ENCODE measurements around the gene HNRNPL. TPM values are rescaled to one million over a fixed set of nuclear protein-coding genes. Genes with fewer than 3 reads are reported as not detected.

HNRNPL gene
- total RNA-seq, 1 experiment from 2014 or later: 642 TPM

DNA sequence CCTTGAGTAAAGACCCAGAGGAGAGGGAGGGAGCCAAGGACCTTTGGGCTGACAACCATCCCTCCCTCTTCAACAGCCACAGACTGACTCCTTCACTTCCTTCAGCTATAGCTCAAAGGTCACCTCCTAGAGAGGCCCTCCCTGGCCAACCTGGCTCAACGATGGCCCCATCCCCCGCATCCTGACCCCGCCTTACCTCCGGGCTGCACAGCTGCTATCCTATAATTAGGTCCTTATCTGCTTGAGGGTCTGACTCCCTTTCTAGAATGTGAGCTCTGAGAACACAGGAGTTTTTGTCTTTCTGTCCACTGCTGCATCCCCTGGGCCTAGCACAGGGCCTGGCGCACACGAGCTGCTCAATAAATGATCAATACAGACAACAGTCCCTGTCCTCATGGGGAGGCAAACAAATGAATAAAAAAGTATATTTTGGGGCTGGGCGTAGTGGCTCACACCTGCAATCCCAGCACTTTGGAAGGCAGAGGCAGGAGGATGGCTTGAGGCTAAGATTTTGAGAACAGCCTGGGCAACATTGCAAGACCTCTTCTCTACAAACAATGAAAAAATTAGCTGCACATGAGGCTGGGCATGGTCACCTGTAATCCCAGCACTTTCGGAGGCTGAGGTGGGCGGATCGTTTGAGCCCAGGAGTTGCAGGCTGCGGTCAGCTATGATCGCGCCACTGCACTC is 30.4 kb downstream of the HNRNPL start:
- intact Hi-C loops (cut with micrococcal nuclease; ENCODE audit: unreplicated experiment): no loop called here
- TF ChIP-seq, protein P1, sequence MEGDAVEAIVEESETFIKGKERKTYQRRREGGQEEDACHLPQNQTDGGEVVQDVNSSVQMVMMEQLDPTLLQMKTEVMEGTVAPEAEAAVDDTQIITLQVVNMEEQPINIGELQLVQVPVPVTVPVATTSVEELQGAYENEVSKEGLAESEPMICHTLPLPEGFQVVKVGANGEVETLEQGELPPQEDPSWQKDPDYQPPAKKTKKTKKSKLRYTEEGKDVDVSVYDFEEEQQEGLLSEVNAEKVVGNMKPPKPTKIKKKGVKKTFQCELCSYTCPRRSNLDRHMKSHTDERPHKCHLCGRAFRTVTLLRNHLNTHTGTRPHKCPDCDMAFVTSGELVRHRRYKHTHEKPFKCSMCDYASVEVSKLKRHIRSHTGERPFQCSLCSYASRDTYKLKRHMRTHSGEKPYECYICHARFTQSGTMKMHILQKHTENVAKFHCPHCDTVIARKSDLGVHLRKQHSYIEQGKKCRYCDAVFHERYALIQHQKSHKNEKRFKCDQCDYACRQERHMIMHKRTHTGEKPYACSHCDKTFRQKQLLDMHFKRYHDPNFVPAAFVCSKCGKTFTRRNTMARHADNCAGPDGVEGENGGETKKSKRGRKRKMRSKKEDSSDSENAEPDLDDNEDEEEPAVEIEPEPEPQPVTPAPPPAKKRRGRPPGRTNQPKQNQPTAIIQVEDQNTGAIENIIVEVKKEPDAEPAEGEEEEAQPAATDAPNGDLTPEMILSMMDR (conservative IDR thresholded peaks at IDR 0.05; ENCODE audit: low read depth, low read length): no peak
- no peak for TF ChIP-seq EZH2 (IDR thresholded peaks at IDR 0.05; ENCODE audit: borderline replicate concordance, low read depth, low read length, poor library complexity, severe bottlenecking)
- ChIA-PET POLR2A (ENCODE audit: low non-redundant PET) (interaction anchor here (0.6 kb wide), 1 partner anchor 431 kb away, joined by 3 read pairs; the partner anchor contains the start of gene GGN), CTCF (no interaction called here)
- Histone ChIP-seq H3K27me3 (replicated peaks; ENCODE audit: insufficient read depth, low read depth, low read length, poor library complexity) (no peaks in the 10 kb centered on the region), H3K4me3 (ENCODE audit: low read depth, low read length, poor library complexity, severe bottlenecking) (no peak overlapping the region), H3K9me3 (ENCODE audit: low read depth, low read length, poor library complexity, severe bottlenecking) (no peaks in the 10 kb centered on the region), H3K36me3 (ENCODE audit: insufficient read depth, low read length, poor library complexity, severe bottlenecking) (peaks cover 6% of the 10 kb centered on the region), H3K27ac (ENCODE audit: low read depth, low read length, poor library complexity, severe bottlenecking) (no peak overlapping the region), H3K4me1 (ENCODE audit: insufficient read depth, low read length, poor library complexity, severe bottlenecking) (no peaks in the 10 kb centered on the region)
- DNase-seq (ENCODE audit: low spot score): no peak
- no TSS peak for BruUV-seq (replicated peaks)

DNA sequence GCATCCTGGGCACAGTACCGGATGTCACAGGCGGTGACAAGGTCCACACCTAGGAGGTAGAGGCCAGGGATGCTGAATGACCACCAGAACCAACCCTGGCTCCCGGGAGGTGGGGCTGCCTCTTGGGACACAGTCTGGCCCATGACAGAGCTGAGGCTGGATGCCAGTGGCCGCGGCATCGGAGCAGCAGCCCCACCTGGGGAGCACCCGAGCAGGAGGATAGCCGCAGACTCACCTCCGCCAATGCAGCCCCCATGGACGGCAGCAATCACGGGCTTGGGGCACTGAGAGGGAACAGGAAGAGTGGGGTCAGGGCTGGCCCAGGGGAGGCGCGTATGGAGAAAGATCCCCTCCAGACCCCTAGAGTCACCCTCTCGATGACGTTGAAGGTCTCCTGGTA is 32.7 kb downstream of the HNRNPL start:
- no peak for TF ChIP-seq EZH2 (IDR thresholded peaks at IDR 0.05; ENCODE audit: borderline replicate concordance, low read depth, low read length, poor library complexity, severe bottlenecking)
- TF ChIP-seq, protein P1 (conservative IDR thresholded peaks at IDR 0.05; ENCODE audit: low read depth, low read length): no peak
- Histone ChIP-seq H3K27me3 (replicated peaks; ENCODE audit: insufficient read depth, low read depth, low read length, poor library complexity) (no peaks in the 10 kb centered on the region), H3K4me3 (ENCODE audit: low read depth, low read length, poor library complexity, severe bottlenecking) (no peak overlapping the region), H3K4me1 (ENCODE audit: insufficient read depth, low read length, poor library complexity, severe bottlenecking) (no peaks in the 10 kb centered on the region), H3K27ac (ENCODE audit: low read depth, low read length, poor library complexity, severe bottlenecking) (no peak overlapping the region), H3K36me3 (ENCODE audit: insufficient read depth, low read length, poor library complexity, severe bottlenecking) (peaks cover 6% of the 10 kb centered on the region), H3K9me3 (ENCODE audit: low read depth, low read length, poor library complexity, severe bottlenecking) (no peaks in the 10 kb centered on the region)
- no TSS peak for BruUV-seq (replicated peaks)
- DNase-seq (ENCODE audit: low spot score): no peak
- ChIA-PET CTCF (interaction anchor here (0.6 to 1.1 kb wide), 2 partner anchors 47 to 112 kb away, joined by 3 to 4 read pairs; no protein-coding TSS in a partner anchor), POLR2A (ENCODE audit: low non-redundant PET) (no interaction called here)
- intact Hi-C loops (cut with micrococcal nuclease; ENCODE audit: unreplicated experiment): no loop called here

DNA sequence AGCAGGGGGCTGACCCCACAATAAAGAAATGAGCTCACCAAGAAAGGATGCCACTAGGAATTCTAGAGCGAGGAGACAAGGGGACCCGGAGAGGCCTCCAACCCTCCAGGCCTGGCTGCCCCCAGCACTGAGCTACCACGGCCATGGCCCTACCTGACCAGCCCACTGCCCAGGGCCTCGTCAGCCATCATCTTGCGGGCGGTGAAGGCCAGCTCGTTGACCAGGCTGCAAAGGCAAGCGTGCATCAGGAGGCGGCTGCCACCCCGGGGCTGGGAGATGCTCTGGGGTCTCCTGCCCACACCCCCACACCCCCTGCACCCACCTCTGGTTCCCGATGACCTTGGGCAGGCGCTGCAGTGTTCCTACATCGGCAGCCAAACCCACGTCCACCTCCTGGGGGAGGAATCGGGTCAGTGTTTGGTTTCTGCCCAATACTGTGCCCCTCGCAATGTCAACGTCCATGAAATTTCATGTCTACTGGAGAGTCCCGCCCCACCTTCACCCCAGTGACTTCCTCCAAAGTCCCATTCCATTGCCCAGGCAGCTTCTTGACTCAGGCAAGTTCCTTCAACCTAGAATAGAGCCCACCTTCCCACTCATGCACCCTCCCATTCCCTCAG is 33.5 kb downstream of the HNRNPL start:
- no peak for TF ChIP-seq EZH2 (IDR thresholded peaks at IDR 0.05; ENCODE audit: borderline replicate concordance, low read depth, low read length, poor library complexity, severe bottlenecking)
- TF ChIP-seq, protein P1 (conservative IDR thresholded peaks at IDR 0.05; ENCODE audit: low read depth, low read length): no peak
- no TSS peak for BruUV-seq (replicated peaks)
- H3K9me3 ChIP-seq (ENCODE audit: low read depth, low read length, poor library complexity, severe bottlenecking): no peaks in the 10 kb centered on the region
- no peak overlapping the region for H3K27ac ChIP-seq (ENCODE audit: low read depth, low read length, poor library complexity, severe bottlenecking)
- H3K4me3 ChIP-seq (ENCODE audit: low read depth, low read length, poor library complexity, severe bottlenecking): no peak overlapping the region
- intact Hi-C loops (cut with micrococcal nuclease; ENCODE audit: unreplicated experiment): no loop called here
- no peaks in the 10 kb centered on the region for H3K4me1 ChIP-seq (ENCODE audit: insufficient read depth, low read length, poor library complexity, severe bottlenecking)
- ChIA-PET CTCF (interaction anchor here (0.6 to 1.1 kb wide), 2 partner anchors 47 to 112 kb away, joined by 3 to 4 read pairs; no protein-coding TSS in a partner anchor), POLR2A (ENCODE audit: low non-redundant PET) (no interaction called here)
- H3K27me3 ChIP-seq (replicated peaks; ENCODE audit: insufficient read depth, low read depth, low read length, poor library complexity): no peaks in the 10 kb centered on the region
- DNase-seq (ENCODE audit: low spot score): no peak
- peaks cover 6% of the 10 kb centered on the region for H3K36me3 ChIP-seq (ENCODE audit: insufficient read depth, low read length, poor library complexity, severe bottlenecking)

Measured in A673 (cell line).